ENCODE measurements around the gene GANAB.
"Not testable (repeated sequence)": the region's sequence is repeated elsewhere in the genome, so short reads cannot be mapped to it uniquely, and the experiment has no call there.

The GANAB gene

DNA sequence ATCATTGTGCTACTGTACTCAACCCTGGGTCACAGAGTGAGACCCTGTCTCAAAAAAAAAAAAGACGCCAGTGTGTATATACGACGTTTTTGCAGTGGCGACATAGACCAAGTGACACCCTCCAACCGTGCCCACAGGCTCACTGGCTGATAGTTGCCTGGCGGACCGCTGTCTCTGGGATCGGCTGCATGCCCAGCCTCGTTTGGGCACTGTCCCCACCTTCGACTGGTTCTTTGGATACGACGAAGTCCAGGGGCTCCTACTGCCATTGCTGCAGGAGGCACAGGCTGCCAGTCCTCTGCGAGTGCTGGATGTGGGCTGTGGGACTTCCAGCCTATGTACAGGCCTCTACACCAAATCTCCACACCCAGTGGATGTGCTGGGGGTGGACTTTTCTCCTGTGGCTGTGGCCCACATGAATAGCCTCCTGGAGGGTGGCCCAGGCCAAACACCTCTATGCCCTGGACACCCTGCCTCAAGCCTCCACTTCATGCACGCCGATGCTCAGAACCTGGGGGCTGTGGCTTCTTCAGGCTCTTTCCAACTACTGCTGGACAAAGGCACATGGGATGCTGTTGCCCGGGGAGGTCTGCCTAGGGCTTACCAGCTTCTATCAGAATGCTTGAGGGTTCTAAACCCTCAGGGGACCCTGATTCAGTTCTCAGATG is 20.0 kb upstream of the GANAB start:
- no peak for DNase-seq

DNA sequence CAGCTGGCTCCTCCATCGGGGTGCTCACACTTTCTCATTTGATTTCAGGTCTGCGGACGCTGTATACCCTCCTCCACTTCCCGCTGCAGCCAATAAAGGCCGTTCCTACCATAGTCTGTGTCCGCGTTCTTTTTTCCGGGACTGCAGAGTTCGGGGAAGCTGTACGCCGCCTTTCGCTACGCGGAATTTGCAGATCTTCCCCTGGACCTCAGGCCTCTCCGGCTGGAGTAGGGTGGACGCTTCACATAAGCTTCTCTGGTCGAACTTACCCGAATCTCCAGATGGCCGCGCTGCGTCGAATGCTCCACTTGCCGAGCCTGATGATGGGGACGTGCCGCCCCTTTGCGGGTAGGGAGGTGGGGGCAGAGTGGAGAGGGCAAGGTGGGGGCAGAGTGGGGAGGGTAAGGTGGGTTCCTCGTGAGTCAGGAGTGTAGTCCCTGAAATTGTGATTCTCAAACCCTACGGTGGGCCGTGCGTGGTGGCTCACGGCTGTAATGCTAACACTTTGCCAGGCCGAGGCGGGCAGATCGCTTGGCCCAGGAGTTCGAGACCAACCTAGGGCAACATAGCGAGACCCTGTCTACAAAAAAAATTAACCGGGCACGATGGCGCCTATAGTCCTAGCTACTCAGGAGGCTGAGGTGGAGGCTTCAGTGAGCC is 19.3 kb upstream of the GANAB start:
- DNase-seq = peak in 7 of 14 donors; percentile 43 to 74 (median 62)

DNA sequence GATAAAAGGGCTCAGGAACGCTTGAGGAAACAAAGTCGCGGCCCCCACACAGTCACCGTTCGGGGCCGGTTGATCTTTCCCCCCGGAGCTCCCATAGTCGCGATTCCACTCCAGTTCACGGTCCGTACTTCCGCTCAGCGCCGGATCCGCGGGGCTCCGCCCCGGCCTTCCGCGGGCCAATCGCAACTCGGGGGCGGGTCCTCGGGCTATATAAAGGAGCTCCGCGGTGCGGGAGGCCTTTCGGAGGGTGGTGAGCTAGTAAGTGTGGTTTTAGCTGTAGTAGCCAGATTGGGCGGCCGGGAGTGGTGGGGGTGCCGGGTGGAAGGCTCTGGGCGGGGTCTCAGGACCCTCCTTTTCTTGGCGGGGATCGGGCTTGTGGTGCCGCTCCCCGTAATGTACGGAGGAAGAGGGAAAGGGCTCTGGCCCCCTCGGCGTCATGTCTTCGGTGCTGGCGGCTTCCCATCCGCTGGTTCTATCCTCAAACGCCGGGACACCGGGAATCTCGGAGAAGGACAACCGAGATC is 18.7 kb upstream of the GANAB start, which contains the start of the genes C11orf98 and CSKMT:
Gene C11orf98 (minus strand): TSS at position 136 of the 524 bp plus-strand sequence. CDS start 41 bp downstream, at position 95.
Gene CSKMT (plus strand): TSS at position 238 of the 524 bp plus-strand sequence. CDS start 568 bp downstream, outside the sequence.
- DNase-seq = peak; percentile 70 to 97 (median 94)

GRCh38 chr11:62664405-62665074 is 18.1 kb upstream of the GANAB start:
- no peak for DNase-seq

DNA sequence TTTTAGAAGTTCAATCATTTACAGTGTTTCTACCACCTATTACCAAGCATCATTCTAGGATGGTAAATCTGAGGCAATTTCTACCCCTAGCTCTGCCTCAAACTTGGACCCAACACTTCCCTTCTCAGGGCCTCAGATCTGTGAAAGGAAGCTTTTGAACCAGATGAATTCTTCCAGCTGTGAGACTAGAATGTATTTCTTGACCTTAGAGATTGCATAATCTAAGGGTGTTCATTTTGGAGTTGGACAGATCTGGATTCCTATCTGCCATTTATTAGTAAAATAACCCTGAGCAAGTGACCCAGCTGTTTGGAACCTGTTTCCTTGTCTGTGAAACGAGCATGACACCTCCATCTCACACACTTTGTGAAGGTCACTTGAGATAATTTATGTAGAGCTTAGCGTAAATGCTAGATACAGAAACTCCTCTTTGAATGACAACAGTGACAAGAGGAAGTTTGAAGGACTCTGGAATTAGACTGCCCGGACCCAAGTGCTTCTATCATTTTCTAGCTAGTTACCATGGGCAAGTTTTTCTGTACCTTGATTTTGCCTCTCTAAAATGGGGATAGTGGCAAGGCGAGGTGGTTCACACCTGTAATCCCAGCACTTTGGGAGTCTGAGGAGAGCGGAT is 10.5 kb upstream of the GANAB start:
- DNase-seq = no peak

DNA sequence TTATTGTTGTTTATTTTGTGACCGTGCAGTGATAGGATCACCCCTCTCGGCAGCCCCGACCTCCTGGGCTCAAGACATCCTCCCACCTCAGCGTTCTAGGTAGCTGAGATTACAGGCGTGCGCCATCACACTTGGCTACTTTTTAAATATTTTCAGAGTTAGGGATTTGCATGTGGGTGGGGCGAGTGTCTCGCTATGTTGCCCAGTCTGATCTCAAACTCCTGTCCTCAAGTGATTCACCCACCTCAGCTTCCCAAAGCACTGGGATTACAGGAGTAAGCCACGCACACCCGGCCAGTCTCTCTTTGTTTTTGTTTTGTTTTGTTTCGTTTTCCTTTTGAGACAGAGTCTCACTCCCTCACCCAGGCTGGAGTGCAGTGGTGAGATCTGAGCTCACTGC is 7.9 kb upstream of the GANAB start:
- no peak for DNase-seq

DNA sequence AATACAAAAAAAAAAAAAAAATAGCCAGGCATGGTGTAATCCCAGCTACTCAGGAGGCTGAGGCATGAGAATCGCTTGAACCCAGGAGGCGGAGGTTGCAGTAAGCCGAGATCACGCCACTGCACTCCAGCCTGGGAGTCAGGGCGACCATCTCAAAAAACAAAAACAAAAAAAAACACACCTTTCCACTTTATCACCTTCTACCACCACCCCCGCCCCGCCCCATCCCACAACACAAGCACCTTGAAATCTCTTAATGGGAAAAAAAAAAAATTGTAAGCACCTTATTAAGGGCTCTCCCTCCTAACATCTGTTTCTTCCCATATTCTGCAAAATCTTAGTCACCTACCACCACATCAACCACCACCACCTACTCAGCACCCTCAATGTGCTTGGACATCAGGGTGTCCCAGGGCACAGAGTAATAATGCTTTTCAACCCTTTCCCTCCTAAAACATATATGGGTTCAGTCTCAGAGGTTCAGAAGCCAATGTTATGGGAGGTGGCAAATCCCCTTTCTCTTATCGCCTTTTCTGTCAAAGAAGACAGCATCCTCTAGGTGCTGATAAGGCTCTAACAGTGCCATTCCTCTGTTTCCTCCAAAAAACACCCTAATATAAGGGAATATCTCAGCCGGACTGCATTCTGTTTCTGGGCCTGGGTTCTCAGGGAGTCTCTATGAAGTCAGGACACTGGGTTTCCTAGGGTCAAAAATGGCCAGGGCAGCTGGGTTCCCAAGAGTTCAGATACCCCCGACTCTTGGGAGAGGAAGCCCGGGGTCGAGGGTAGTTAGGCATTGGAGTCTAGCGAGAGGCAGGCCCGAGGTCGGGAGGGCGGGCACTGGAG is 6.0 kb upstream of the GANAB start:
- no peak for DNase-seq

DNA sequence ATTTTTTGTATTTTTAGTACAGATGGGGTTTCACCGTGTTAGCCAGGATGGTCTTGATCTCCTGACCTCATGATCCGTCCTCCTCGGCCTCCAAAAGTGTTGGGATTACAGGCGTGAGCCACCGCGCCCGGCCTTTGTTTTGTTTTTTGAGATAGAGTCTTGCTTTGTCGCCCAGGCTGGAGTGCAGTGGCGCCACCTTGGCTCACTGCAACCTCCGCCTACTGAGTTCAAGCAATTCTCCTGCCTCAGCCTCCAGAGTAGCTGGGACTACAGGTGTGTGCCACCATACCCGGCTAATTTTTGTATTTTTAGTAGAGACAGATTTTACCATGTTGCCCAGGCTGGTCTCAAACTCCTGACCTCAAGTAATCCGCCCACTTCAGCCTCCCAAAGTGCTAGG is 3.9 kb upstream of the GANAB start:
- not testable (repeated sequence) for DNase-seq

- no peak for DNase-seq
Measured at GRCh38 chr11:62649486-62649885, 3.1 kb upstream of the GANAB start.

DNA sequence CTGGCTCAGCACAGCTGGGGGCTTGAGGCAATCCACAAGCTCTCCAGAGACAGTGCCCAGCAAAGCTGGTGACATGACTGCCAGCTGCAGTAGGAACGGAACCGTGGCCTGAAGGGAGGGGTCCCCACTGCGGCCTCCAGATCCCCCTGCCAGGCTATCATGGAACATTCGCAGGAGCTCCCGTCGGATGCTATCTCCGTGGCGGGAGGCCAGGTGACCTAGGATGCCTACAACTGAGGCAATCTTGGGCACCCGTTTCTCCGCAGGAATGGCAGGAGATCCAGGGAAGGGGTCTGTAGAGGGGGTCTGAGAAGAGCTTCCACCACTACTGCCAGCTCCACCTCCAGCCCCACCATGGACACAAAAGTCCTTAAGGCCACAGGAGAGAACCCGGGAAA is 2.6 kb upstream of the GANAB start:
- no peak for DNase-seq

DNA sequence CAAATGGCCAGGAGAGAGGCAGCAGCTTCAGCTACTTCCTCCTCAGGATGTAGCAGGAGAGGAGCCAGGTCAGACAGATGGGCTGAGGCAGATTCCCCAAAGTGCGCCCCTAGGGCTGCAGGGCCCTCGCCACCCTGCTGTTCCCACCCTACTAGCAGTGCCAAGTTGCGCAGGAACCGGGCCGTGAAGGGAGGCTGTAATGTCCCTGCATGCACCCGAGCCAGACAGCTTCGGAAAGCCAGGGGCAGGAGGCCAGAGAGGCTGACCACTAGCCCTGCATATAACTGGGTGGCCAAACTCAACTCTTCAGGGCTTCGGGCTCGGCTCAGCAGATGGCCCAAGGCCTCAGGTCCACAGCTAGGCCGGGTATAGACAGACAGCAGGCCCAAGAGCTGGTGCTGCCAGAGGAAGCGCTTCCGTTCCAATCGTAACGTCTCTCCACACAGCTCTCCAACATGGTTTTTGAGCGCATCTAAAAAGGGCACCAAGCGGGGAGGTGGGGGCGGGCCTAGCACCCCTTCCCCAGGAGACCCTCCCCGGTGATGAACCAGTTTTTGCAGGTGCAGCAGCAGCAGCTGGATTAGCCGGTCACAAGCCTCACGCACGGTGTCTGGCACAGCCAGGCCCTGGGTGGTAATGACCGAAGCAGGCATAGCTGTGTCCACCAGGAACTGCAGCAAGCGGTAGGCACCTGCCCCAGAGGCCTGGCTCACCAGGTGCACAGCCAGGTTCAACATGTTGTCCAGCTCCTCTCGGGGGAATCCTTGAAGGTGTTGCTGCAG is 2.0 kb upstream of the GANAB start:
- DNase-seq = no peak

DNA sequence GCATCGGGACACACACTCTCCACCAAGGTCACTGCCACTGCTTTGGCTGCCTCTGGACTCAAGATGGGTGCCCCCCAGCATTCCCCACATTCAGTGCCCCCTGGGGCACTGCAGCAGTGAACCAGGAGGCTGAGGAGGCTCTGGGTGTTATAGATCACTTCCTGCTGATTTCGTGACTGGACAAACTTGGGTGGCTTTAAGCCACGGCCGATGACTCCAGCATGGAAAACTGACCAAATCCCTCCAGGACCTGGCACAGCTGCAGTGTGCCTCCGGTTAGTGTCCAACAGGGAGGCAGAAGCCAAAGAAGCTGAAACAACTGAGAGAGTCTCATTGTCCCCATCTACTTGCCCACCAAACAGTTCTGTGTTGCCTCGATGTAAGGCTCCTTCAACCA is 1.2 kb upstream of the GANAB start:
- DNase-seq = no peak

DNA sequence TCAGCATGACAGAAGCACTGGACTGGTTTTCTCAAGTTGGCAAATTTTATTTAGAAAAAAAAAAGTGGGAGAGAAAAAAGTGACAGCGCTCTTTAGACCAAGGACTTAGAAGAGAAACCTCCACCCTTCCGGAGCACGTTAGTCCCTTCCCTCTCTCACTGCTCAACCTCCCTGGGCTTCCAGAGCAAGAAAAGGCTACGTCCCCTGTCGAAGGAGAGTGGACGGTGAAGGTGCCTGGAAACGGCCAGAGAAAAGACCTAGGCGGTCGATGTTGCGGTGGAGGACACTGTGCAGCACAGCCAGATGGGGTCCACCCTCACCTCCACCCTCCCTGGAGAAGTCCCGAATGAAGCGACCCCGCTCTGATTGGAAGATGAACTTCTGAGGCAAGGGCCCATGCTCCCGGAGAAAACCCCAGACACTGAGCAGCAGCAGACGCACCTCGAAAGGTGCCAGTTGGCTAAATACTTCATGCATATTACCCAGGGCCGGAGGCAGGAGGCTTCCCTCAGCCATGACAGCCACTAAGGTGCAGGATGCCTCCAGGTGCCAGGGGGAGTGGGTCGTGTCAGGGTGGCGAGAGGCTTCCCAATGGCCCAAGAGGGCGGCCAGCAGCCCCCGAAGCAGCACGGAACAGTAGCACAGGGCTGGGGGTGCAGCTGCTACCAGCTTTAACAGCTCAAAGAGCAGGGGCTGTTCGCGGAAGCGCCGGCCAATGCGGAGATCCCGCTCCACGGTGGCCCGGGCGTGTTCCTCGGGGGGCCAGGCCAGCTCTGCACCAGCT is 604 bp upstream of the GANAB start:
- no peak for DNase-seq

- no peak for DNase-seq
Measured at GRCh38 chr11:62645671-62645945, 805 bp downstream of the GANAB start.

DNA sequence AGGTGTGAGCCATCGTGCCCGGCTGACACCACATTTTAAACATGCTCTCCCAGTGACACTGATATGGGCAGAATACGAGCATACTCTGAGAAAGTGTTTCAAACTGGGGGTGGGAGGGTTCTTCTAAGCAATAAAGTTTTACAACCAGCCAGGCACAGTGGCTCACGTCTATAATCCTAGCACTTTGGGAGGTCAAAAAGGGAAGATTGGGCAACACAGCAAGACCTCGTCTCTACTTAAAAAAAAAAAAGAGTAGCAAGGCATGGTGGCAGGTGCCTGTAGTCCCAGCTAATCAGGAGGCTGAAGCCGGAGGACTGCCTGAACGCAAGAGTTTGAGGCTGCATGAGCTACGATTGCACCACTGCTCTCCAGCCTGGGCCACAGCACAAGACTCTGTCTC is 2.2 kb downstream of the GANAB start:
- no peak for DNase-seq

DNA sequence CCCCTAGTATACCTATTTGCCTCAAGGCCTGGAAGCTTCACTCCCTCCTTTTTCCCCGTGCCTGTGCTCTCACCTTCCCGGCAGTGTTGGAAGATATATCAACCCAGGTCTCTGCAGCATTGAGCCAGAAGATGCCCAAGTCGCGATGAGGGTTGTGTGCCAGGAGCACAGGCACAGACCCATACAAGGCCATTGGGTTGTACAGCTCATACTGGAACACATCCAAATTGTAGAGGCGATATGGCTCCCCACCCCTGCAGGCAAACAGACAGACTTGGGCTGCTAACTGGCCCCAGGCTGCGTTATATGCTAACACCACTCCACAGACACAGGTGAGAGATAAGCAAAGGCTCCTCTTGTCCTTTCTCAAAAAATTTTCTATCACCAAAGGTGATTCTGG is 13.9 kb downstream of the GANAB start:
- DNase-seq = no peak

DNA sequence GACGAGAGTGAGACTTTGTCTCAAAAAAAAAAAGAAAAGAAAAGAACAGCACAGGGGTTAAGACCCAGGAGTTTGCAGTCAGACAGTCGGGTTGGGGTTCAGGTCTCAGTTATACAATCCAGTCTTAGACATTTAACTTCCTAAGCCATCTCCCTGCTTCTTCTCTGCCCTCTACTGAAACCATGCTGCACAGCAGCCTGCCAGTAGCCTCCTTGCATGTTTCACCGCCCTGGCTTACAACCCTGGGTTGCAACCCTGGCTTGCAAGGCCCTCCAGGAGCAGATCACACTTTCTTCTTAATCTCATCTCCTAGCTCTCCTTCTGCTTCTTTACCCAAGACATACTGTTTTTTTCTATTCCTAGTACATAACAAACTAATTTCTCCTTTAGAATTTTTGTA is 18.7 kb downstream of the GANAB start:
- no peak for DNase-seq

- no peak for DNase-seq
Measured at GRCh38 chr11:62622476-62623089, 23.8 kb downstream of the GANAB start.

GRCh38 chr11:62621567-62622470 is 24.6 kb downstream of the GANAB start, which contains the start of gene B3GAT3:
B3GAT3 (minus strand) TSS chr11:62621986; CDS start chr11:62621947, 39 bp downstream.
- DNase-seq = peak; percentile 84 to 99 (median 96)

Data from C1 segment of cervical spinal cord (tissue), 14 donors.